GM23338 (cell line): ENCODE results near the gene KDR.

Experiments
- ETS1 ChIP-seq: IDR thresholded peaks from 2 replicates; pipeline ENCODE4 v1.6.1; 2016; ENCODE audit warnings: antibody characterized with exemption
- EZH2 ChIP-seq: fragments of 200-600 bp; sonication (generic); IDR thresholded peaks from one replicate; pipeline ENCODE4 v1.8.0; 2017; ENCODE audit warnings: antibody characterized with exemption, mild to moderate bottlenecking, low read depth; ENCODE audit not compliant: unreplicated experiment
- NANOG ChIP-seq: IDR thresholded peaks from 2 replicates; pipeline ENCODE4 v1.6.1; 2016; ENCODE audit warnings: antibody characterized with exemption, borderline replicate concordance
- POLR2AphosphoS5 ChIP-seq: IDR thresholded peaks from 2 replicates; pipeline ENCODE4 v1.6.1; 2016; ENCODE audit warnings: antibody characterized with exemption, low read depth
- STAT1 ChIP-seq: IDR thresholded peaks from one replicate; pipeline ENCODE4 v1.6.1; 2016; ENCODE audit warnings: antibody characterized with exemption; ENCODE audit not compliant: unreplicated experiment
- TF ChIP-seq, protein P1 (sequence below), 2 experiments: fragments of 200-600 bp in 1 of 2; sonication (generic) in 1 of 2; conservative IDR thresholded peaks; 2 replicates each; pipeline versions ENCODE4 v1.5.1 to v1.6.1; 2016 to 2017; ENCODE audit warnings: antibody characterized with exemption in 2 of 2, low read depth in 2 of 2, mild to moderate bottlenecking in 2 of 2, moderate library complexity in 1 of 2

DNA sequence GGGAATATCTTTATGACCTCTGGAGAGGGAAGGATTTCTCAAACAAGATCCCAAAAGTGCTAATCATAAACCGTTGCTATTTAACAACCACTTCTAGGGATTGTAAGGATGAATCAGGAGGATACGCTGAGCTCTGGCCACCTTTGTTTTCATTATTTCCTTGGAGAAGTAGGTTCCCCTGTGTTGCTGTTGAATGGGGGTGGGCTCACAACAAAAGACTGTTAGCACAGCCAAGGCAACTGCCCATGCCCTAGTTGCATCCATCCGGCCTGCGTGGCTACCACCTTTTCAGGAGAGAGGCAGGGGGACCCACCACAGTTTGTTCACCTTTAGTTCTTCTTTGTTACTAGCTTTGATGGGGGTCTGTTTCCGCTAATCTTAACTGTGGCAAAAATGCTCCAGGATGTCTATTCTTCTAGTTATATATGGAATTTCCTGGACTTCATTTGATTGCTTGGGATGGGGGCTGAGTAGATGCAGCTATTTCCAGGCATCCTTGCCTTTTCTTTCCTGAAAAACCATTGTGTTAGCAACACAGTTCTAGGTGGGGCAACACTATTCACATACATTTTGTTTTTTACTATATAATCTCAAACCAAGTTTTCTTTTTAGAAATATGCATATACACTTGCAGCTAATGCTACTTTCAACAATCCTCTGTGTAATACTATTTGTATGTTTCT is 95.4 kb downstream of the KDR start:
- TF ChIP-seq, protein P1, sequence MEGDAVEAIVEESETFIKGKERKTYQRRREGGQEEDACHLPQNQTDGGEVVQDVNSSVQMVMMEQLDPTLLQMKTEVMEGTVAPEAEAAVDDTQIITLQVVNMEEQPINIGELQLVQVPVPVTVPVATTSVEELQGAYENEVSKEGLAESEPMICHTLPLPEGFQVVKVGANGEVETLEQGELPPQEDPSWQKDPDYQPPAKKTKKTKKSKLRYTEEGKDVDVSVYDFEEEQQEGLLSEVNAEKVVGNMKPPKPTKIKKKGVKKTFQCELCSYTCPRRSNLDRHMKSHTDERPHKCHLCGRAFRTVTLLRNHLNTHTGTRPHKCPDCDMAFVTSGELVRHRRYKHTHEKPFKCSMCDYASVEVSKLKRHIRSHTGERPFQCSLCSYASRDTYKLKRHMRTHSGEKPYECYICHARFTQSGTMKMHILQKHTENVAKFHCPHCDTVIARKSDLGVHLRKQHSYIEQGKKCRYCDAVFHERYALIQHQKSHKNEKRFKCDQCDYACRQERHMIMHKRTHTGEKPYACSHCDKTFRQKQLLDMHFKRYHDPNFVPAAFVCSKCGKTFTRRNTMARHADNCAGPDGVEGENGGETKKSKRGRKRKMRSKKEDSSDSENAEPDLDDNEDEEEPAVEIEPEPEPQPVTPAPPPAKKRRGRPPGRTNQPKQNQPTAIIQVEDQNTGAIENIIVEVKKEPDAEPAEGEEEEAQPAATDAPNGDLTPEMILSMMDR (conservative IDR thresholded peaks at IDR 0.05; ENCODE audit: low read depth in 2 of 2) = no peak
- no peak for TF ChIP-seq POLR2AphosphoS5
- no peak for TF ChIP-seq STAT1
- no peak for TF ChIP-seq NANOG
- TF ChIP-seq EZH2 = no peak
- no peak for TF ChIP-seq ETS1
